SK-N-SH (cell line): ENCODE measurements around the gene CYP2C9. TPM values are rescaled to one million over a fixed set of nuclear protein-coding genes. Genes with fewer than 3 reads are reported as not detected.
"Not testable (repeated sequence)": the region's sequence is repeated elsewhere in the genome, so short reads cannot be mapped to it uniquely, and the experiment has no call there.

ENCODE experiments used
- CTCF ChIA-PET: fragments of 300-600, 350-600 bp; formaldehyde crosslinking; extraction: SDS; loops from one replicate; lab custom pipeline; 2021; lab: Yijun Ruan, JAX
- POLR2A ChIA-PET: fragments of 350-600 bp; sonication (Branson Sonifier 250); formaldehyde crosslinking; extraction: SDS; loops from one replicate; lab custom pipeline; 2020; ENCODE audit warnings: antibody characterized with exemption, inconsistent platforms; lab: Yijun Ruan, JAX
- DNase-seq: peaks from one replicate; pipeline ENCODE4 v3.0.0; 2012
- H2AFZ ChIP-seq: fragments of 200-600 bp; sonication (generic); 2 replicates; pipeline ENCODE4 v1.8.1; 2016; ENCODE audit warnings: antibody characterized with exemption, mild to moderate bottlenecking, low read depth
- H3F3A ChIP-seq: fragments of 200-600 bp; sonication (generic); replicated peaks from 2 replicates; pipeline ENCODE3; 2016; ENCODE audit warnings: antibody characterized with exemption, mild to moderate bottlenecking; ENCODE audit not compliant: insufficient read depth
- H3K27ac ChIP-seq, 2 experiments: fragments of 200-500 bp in 1 of 2; fragments of 200-600 bp in 1 of 2; sonication (Bioruptor generic) in 1 of 2; sonication (generic), shearing (Covaris generic) in 1 of 2; 2 replicates each; pipeline versions ENCODE4 v1.5.1 to v1.6.1; 2014 to 2016; ENCODE audit warnings: low read depth in 2 of 2, inconsistent platforms in 1 of 2, low read length in 1 of 2, mild to moderate bottlenecking in 1 of 2, mixed read lengths in 1 of 2
- H3K27me3 ChIP-seq: fragments of 200-600 bp; sonication (generic), shearing (Covaris generic); 2 replicates; pipeline ENCODE4 v1.6.1; 2016; ENCODE audit warnings: mixed run types; ENCODE audit not compliant: insufficient read depth
- H3K36me3 ChIP-seq, 2 experiments: fragments of 200-500 bp in 1 of 2; fragments of 200-600 bp in 1 of 2; sonication (Bioruptor generic) in 1 of 2; sonication (generic) in 1 of 2; replicated peaks in 1 of 2; 2 replicates each; pipeline versions ENCODE3 to v1.5.1; 2014 to 2016; ENCODE audit warnings: low read length in 1 of 2, mild to moderate bottlenecking in 1 of 2; ENCODE audit not compliant: insufficient read depth in 2 of 2, control insufficient read depth in 1 of 2
- H3K4me1 ChIP-seq, 2 experiments: fragments of 200-500 bp in 1 of 2; fragments of 200-600 bp in 1 of 2; sonication (Bioruptor generic) in 1 of 2; sonication (generic), shearing (Covaris generic) in 1 of 2; 2 replicates each; pipeline versions ENCODE4 v1.5.1 to v1.6.1; 2014 to 2016; ENCODE audit warnings: low read depth in 1 of 2, low read length in 1 of 2, mixed run types in 1 of 2; ENCODE audit not compliant: insufficient read depth in 2 of 2, control insufficient read depth in 1 of 2
- H3K4me2 ChIP-seq: fragments of 200-600 bp; sonication (generic), shearing (Covaris generic); 2 replicates; pipeline ENCODE4 v1.6.1; 2017; ENCODE audit warnings: mixed run types
- H3K4me3 ChIP-seq, 2 experiments: fragments of 200-500 bp in 1 of 2; fragments of 200-600 bp in 1 of 2; sonication (Bioruptor generic) in 1 of 2; sonication (generic), shearing (Covaris generic) in 1 of 2; 2 replicates each; pipeline versions ENCODE4 v1.5.1 to v1.8.1; 2014 to 2016; ENCODE audit warnings: low read depth in 2 of 2, inconsistent platforms in 1 of 2, low read length in 1 of 2, mild to moderate bottlenecking in 1 of 2, mixed read lengths in 1 of 2, moderate library complexity in 1 of 2
- H3K79me2 ChIP-seq: fragments of 200-600 bp; sonication (generic); 2 replicates; pipeline ENCODE4 v1.8.1; 2017; ENCODE audit warnings: mild to moderate bottlenecking; ENCODE audit not compliant: insufficient read depth
- H3K9ac ChIP-seq: fragments of 200-600 bp; sonication (generic); 2 replicates; pipeline ENCODE4 v1.6.1; 2017; ENCODE audit warnings: mixed run types
- H3K9me2 ChIP-seq: fragments of 200-600 bp; sonication (generic); 2 replicates; pipeline ENCODE4 v1.6.1; 2017; ENCODE audit warnings: mixed run types
- H3K9me3 ChIP-seq: fragments of 200-600 bp; sonication (generic); 2 replicates; pipeline ENCODE4 v1.6.1; 2017; ENCODE audit warnings: mixed run types, mild to moderate bottlenecking, moderate library complexity
- H4K20me1 ChIP-seq: fragments of 200-600 bp; sonication (generic); 2 replicates; pipeline ENCODE4 v1.6.1; 2017; ENCODE audit warnings: mild to moderate bottlenecking, mixed run types; ENCODE audit not compliant: insufficient read depth
- ELF1 ChIP-seq: IDR thresholded peaks from 2 replicates; pipeline ENCODE4 v1.4.0; 2012
- EP300 ChIP-seq, 2 experiments: IDR thresholded peaks; 2 replicates each; pipeline versions ENCODE4 v1.4.0 to v1.6.1; 2012; ENCODE audit warnings: borderline replicate concordance in 1 of 2, low read depth in 1 of 2, low read length in 1 of 2
- EZH2phosphoT487 ChIP-seq: fragments of 200-600 bp; sonication (generic); IDR thresholded peaks from 2 replicates; pipeline ENCODE4 v1.6.1; 2017; ENCODE audit warnings: low read depth, mixed run types, mild to moderate bottlenecking, antibody characterized with exemption, moderate library complexity, borderline replicate concordance
- FOSL2 ChIP-seq: IDR thresholded peaks from 2 replicates; pipeline ENCODE4 v1.4.0; 2012; ENCODE audit warnings: low read depth, mild to moderate bottlenecking, moderate library complexity, borderline replicate concordance
- FOXJ3 ChIP-seq: sonication (generic); formaldehyde crosslinking; IDR thresholded peaks from 2 replicates; pipeline ENCODE4 v1.5.1; 2020; ENCODE audit warnings: mild to moderate bottlenecking, missing genetic modification reagents
- GATA2 ChIP-seq: sonication (generic); formaldehyde crosslinking; IDR thresholded peaks from 2 replicates; pipeline ENCODE4 v1.5.0; 2020; ENCODE audit warnings: mild to moderate bottlenecking, missing genetic modification reagents
- JUND ChIP-seq: IDR thresholded peaks from 2 replicates; pipeline ENCODE4 v1.4.0; 2012
- MXI1 ChIP-seq: IDR thresholded peaks from 2 replicates; pipeline ENCODE4 v1.6.1; 2012; ENCODE audit warnings: mild to moderate bottlenecking, low read depth, low read length, improper control_type of control experiment
- POLR2AphosphoS5 ChIP-seq: IDR thresholded peaks from 2 replicates; pipeline ENCODE4 v1.6.1; 2012; ENCODE audit warnings: low read depth, low read length
- SIN3A ChIP-seq: IDR thresholded peaks from 2 replicates; pipeline ENCODE4 v1.6.1; 2012; ENCODE audit warnings: low read depth, mild to moderate bottlenecking, low read length, moderate library complexity, borderline replicate concordance
- SMC3 ChIP-seq: IDR thresholded peaks from 2 replicates; pipeline ENCODE4 v1.6.1; 2012; ENCODE audit warnings: low read depth, low read length, improper control_type of control experiment
- TCF12 ChIP-seq: IDR thresholded peaks from 2 replicates; pipeline ENCODE4 v1.4.0; 2012
- TEAD4 ChIP-seq: IDR thresholded peaks from 2 replicates; pipeline ENCODE4 v1.4.0; 2012; ENCODE audit warnings: mild to moderate bottlenecking, borderline replicate concordance; ENCODE audit not compliant: insufficient read depth
- YY1 ChIP-seq: IDR thresholded peaks from 2 replicates; pipeline ENCODE4 v1.4.0; 2012; ENCODE audit warnings: low read depth, mild to moderate bottlenecking
- WGBS: methylation state at CpG from one replicate; pipeline ENCODE4 v1.1.6; 2017; ENCODE audit warnings: low lambda C conversion rate; 5-methylcytosine and 5-hydroxymethylcytosine counted together
- polyA plus RNA-seq, 3 experiments: library from polyadenylated mRNA; depleted of rRNA; stranded (reverse); fragments of >200 nt; gene quantifications; 2 replicates each; pipeline ENCODE4 v1.2.3, GENCODE V29; 2012
- TF ChIP-seq, protein P1 (sequence below): fragments of 150-350 bp; IDR thresholded peaks from 2 replicates; pipeline ENCODE4 v1.6.1; 2016; ENCODE audit warnings: mild to moderate bottlenecking, low read depth, low read length
- TF ChIP-seq, protein P2 (sequence below): IDR thresholded peaks from 2 replicates; pipeline ENCODE4; 2012
- TF ChIP-seq, protein P3 (sequence below): IDR thresholded peaks from 2 replicates; pipeline ENCODE4 v1.4.0; 2012; ENCODE audit warnings: low read depth, borderline replicate concordance
- TF ChIP-seq, protein P4 (sequence below): IDR thresholded peaks from 2 replicates; pipeline ENCODE4 v1.4.0; 2012; ENCODE audit warnings: low read depth, borderline replicate concordance
- TF ChIP-seq, protein P5 (sequence below): IDR thresholded peaks from 2 replicates; pipeline ENCODE4 v1.6.1; 2012; ENCODE audit warnings: mild to moderate bottlenecking, low read depth, low read length, moderate library complexity

CYP2C9 gene
- polyA plus RNA-seq, 1 of the 3 experiments (the other 2 are of a cell fraction): not detected

DNA sequence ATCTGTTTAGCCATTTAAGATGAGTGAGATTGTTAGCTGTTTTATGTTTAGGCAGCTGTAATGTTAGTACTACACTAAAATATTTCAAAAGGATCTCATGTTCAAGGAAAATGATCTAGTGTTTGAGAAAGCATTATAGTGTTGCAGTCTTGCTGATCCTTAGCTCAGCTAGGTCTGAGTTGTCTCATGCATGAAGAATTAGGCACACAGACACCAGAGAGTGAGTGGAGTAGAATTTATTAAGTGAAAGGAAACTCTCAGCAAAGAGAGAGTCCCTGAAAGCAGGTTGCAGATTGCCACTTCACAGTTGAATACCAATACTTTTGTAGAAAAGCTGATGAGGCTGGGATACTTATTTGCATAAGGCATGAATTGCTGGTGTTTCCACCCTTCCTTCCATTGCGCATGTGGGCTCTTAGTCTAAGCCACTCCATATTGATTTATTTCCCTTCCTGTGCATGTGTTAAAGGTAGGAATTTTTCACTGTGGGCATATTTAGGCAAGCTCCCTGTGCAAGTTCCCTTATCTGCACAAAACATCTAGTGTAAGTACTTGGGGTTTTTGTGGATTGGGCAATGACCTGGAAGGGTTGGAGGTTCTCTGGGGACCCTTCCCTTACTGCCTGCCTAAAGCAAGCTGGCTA lies 33.8 kb upstream of the CYP2C9 start:
- H4K20me1 ChIP-seq, DNase-seq, H3K9ac ChIP-seq, H3K4me2 ChIP-seq, CTCF ChIA-PET, H3F3A ChIP-seq, POLR2A ChIA-PET, H2AFZ ChIP-seq, H3K9me2 ChIP-seq, H3K36me3 ChIP-seq, H3K4me1 ChIP-seq, H3K4me3 ChIP-seq, H3K27ac ChIP-seq, H3K9me3 ChIP-seq, H3K79me2 ChIP-seq, H3K27me3 ChIP-seq: not testable (repeated sequence)
- 67% methylated on average over 1 of the region's 1 CpG for WGBS

DNA sequence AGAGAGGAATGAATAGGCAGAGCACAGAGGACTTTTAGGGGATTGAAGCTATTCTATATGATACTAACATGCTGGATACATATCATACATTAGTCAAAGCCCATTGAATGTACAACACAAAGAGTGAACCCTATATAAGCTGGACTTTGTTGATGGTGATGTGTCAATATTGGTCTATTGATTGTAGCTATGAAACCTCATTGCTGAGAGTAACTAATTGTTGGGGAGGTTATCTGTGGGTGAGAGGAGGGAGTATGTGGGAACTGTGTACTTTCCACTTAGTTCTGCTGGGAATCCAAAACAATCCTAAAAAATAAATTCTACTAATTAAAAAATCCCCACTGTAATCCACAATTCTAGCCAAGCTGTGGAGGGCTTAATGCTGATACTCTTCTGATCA lies 22.0 kb upstream of the CYP2C9 start:
- H3K36me3 ChIP-seq: no peaks in the 10 kb centered on the region
- H2AFZ ChIP-seq: no peak overlapping the region
- H3K9ac ChIP-seq: no peak overlapping the region
- H3K27me3 ChIP-seq: no peaks in the 10 kb centered on the region
- H3K4me2 ChIP-seq: no peak overlapping the region
- no peaks in the 10 kb centered on the region for H3K9me2 ChIP-seq
- no peaks in the 10 kb centered on the region for H3F3A ChIP-seq
- no peak overlapping the region for H3K4me3 ChIP-seq
- no peak overlapping the region for H3K27ac ChIP-seq
- CTCF ChIA-PET: no interaction called here
- no peaks in the 10 kb centered on the region for H3K79me2 ChIP-seq
- TF ChIP-seq, protein P1, sequence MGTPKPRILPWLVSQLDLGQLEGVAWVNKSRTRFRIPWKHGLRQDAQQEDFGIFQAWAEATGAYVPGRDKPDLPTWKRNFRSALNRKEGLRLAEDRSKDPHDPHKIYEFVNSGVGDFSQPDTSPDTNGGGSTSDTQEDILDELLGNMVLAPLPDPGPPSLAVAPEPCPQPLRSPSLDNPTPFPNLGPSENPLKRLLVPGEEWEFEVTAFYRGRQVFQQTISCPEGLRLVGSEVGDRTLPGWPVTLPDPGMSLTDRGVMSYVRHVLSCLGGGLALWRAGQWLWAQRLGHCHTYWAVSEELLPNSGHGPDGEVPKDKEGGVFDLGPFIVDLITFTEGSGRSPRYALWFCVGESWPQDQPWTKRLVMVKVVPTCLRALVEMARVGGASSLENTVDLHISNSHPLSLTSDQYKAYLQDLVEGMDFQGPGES: no peak
- TF ChIP-seq FOXJ3 (CRISPR knock-in tag) (no peak), GATA2 (CRISPR knock-in tag) (no peak), MXI1 (no peak), SIN3A (no peak), JUND (no peak), TEAD4 (no peak), EZH2phosphoT487 (no peak), EP300 (IDR thresholded peaks at IDR 0.05; ENCODE audit: borderline replicate concordance in 1 of 2, low read depth in 1 of 2, low read length in 1 of 2) (no peak), ELF1 (no peak), POLR2AphosphoS5 (no peak), TCF12 (no peak), FOSL2 (no peak), SMC3 (no peak), YY1 (no peak)
- TF ChIP-seq, protein P2, sequence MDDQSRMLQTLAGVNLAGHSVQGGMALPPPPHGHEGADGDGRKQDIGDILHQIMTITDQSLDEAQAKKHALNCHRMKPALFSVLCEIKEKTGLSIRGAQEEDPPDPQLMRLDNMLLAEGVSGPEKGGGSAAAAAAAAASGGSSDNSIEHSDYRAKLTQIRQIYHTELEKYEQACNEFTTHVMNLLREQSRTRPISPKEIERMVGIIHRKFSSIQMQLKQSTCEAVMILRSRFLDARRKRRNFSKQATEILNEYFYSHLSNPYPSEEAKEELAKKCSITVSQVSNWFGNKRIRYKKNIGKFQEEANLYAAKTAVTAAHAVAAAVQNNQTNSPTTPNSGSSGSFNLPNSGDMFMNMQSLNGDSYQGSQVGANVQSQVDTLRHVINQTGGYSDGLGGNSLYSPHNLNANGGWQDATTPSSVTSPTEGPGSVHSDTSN: no peak
- TF ChIP-seq, protein P3, sequence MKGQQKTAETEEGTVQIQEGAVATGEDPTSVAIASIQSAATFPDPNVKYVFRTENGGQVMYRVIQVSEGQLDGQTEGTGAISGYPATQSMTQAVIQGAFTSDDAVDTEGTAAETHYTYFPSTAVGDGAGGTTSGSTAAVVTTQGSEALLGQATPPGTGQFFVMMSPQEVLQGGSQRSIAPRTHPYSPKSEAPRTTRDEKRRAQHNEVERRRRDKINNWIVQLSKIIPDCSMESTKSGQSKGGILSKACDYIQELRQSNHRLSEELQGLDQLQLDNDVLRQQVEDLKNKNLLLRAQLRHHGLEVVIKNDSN: no peak
- TF ChIP-seq, protein P4, sequence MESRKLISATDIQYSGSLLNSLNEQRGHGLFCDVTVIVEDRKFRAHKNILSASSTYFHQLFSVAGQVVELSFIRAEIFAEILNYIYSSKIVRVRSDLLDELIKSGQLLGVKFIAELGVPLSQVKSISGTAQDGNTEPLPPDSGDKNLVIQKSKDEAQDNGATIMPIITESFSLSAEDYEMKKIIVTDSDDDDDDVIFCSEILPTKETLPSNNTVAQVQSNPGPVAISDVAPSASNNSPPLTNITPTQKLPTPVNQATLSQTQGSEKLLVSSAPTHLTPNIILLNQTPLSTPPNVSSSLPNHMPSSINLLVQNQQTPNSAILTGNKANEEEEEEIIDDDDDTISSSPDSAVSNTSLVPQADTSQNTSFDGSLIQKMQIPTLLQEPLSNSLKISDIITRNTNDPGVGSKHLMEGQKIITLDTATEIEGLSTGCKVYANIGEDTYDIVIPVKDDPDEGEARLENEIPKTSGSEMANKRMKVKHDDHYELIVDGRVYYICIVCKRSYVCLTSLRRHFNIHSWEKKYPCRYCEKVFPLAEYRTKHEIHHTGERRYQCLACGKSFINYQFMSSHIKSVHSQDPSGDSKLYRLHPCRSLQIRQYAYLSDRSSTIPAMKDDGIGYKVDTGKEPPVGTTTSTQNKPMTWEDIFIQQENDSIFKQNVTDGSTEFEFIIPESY: no peak
- TF ChIP-seq, protein P5, sequence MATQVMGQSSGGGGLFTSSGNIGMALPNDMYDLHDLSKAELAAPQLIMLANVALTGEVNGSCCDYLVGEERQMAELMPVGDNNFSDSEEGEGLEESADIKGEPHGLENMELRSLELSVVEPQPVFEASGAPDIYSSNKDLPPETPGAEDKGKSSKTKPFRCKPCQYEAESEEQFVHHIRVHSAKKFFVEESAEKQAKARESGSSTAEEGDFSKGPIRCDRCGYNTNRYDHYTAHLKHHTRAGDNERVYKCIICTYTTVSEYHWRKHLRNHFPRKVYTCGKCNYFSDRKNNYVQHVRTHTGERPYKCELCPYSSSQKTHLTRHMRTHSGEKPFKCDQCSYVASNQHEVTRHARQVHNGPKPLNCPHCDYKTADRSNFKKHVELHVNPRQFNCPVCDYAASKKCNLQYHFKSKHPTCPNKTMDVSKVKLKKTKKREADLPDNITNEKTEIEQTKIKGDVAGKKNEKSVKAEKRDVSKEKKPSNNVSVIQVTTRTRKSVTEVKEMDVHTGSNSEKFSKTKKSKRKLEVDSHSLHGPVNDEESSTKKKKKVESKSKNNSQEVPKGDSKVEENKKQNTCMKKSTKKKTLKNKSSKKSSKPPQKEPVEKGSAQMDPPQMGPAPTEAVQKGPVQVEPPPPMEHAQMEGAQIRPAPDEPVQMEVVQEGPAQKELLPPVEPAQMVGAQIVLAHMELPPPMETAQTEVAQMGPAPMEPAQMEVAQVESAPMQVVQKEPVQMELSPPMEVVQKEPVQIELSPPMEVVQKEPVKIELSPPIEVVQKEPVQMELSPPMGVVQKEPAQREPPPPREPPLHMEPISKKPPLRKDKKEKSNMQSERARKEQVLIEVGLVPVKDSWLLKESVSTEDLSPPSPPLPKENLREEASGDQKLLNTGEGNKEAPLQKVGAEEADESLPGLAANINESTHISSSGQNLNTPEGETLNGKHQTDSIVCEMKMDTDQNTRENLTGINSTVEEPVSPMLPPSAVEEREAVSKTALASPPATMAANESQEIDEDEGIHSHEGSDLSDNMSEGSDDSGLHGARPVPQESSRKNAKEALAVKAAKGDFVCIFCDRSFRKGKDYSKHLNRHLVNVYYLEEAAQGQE: no peak
- TF ChIP-seq, all 33 proteins: peak for 0
- Histone ChIP-seq H4K20me1 (no peaks in the 10 kb centered on the region), H3K9me3 (no peaks in the 10 kb centered on the region), H3K4me1 (no peaks in the 10 kb centered on the region)
- POLR2A ChIA-PET: no interaction called here
- DNase-seq: no peak
